Astrocyte (in vitro differentiated cells and primary cell): Measurements from ENCODE around the gene DDX46. TPM values are rescaled to one million over a fixed set of nuclear protein-coding genes. Genes with fewer than 3 reads are reported as not detected.
A peak's percentile ranks its signal among the peaks of the same experiment; 100 is the strongest.

ENCODE experiments used
- DNase-seq: peaks from one replicate; pipeline ENCODE4 v3.0.0-alpha.2; 2010; ENCODE audit warnings: low read depth
- FAIRE-seq: peaks from 2 replicates; lab custom pipeline; 2011; peaks lifted over from hg19 to GRCh38; lab: Jason Lieb, UNC
- H2AFZ ChIP-seq: 2 replicates; pipeline ENCODE4 v1.6.0; 2012; ENCODE audit warnings: low read depth, low read length, inconsistent platforms
- H3K27ac ChIP-seq: 2 replicates; pipeline ENCODE4 v1.5.1; 2011; ENCODE audit warnings: low read depth, low read length, inconsistent platforms
- H3K27me3 ChIP-seq: 2 replicates; pipeline ENCODE4 v1.6.0; 2011; ENCODE audit warnings: low read length, inconsistent platforms; ENCODE audit not compliant: insufficient read depth
- H3K36me3 ChIP-seq: 2 replicates; pipeline ENCODE4 v1.5.1; 2011; ENCODE audit warnings: low read length, inconsistent platforms; ENCODE audit not compliant: insufficient read depth
- H3K4me1 ChIP-seq: 2 replicates; pipeline ENCODE4 v1.5.1; 2011; ENCODE audit warnings: low read length, inconsistent platforms; ENCODE audit not compliant: insufficient read depth
- H3K4me2 ChIP-seq: 2 replicates; pipeline ENCODE4 v1.6.0; 2012; ENCODE audit warnings: low read length, inconsistent platforms
- H3K4me3 ChIP-seq: 2 replicates; pipeline ENCODE4 v1.5.1; 2011; ENCODE audit warnings: low read depth, mild to moderate bottlenecking, low read length, inconsistent platforms; ENCODE audit not compliant: insufficient read depth
- H3K79me2 ChIP-seq: 2 replicates; pipeline ENCODE4 v1.6.0; 2012; ENCODE audit warnings: mild to moderate bottlenecking, low read length, inconsistent platforms; ENCODE audit not compliant: insufficient read depth
- H3K9ac ChIP-seq: 2 replicates; pipeline ENCODE4 v1.6.0; 2012; ENCODE audit warnings: mild to moderate bottlenecking, low read length, inconsistent platforms
- H3K9me3 ChIP-seq: 2 replicates; pipeline ENCODE4 v1.5.1; 2012; ENCODE audit warnings: low read depth, mild to moderate bottlenecking, low read length, inconsistent platforms; ENCODE audit not compliant: insufficient read depth
- H4K20me1 ChIP-seq: 2 replicates; pipeline ENCODE4 v1.6.0; 2012; ENCODE audit warnings: low read length, inconsistent platforms; ENCODE audit not compliant: insufficient read depth
- H3K27ac Mint-ChIP-seq: one replicate; pipeline ENCODE4 v1.8.0; 2021; ENCODE audit warnings: mild to moderate bottlenecking, mixed read lengths; ENCODE audit not compliant: unreplicated experiment
- H3K27me3 Mint-ChIP-seq: one replicate; pipeline ENCODE4 v1.8.0; 2021; ENCODE audit warnings: low read depth, mixed read lengths; ENCODE audit not compliant: unreplicated experiment
- H3K36me3 Mint-ChIP-seq: one replicate; pipeline ENCODE4 v1.8.0; 2021; ENCODE audit warnings: low read depth, mixed read lengths; ENCODE audit not compliant: unreplicated experiment
- H3K4me1 Mint-ChIP-seq: one replicate; pipeline ENCODE4 v1.8.0; 2021; ENCODE audit warnings: low read depth, mixed read lengths; ENCODE audit not compliant: unreplicated experiment
- H3K4me3 Mint-ChIP-seq: one replicate; pipeline ENCODE4 v1.8.0; 2021; ENCODE audit warnings: mild to moderate bottlenecking, moderate library complexity, mixed read lengths; ENCODE audit not compliant: unreplicated experiment
- H3K9me3 Mint-ChIP-seq: one replicate; pipeline ENCODE4 v1.8.0; 2021; ENCODE audit warnings: mild to moderate bottlenecking, mixed read lengths; ENCODE audit not compliant: unreplicated experiment
- CTCF ChIP-seq: IDR thresholded peaks from 2 replicates; pipeline ENCODE4 v1.5.1; 2011; ENCODE audit warnings: low read depth, mild to moderate bottlenecking, inconsistent platforms, low read length, moderate library complexity; ENCODE audit not compliant: insufficient read depth
- EZH2 ChIP-seq: IDR thresholded peaks from 2 replicates; pipeline ENCODE4 v1.6.1; 2012; ENCODE audit warnings: mild to moderate bottlenecking, low read length, inconsistent platforms; ENCODE audit not compliant: insufficient read depth
- total RNA-seq: library from RNA; stranded (reverse); gene quantifications from 2 replicates; pipeline ENCODE4 v1.2.1, GENCODE V29; 2021

The DDX46 gene
- total RNA-seq, 1 donor from 2014 or later = 43.6 TPM

- FAIRE-seq = no peak
- H2AFZ ChIP-seq = no peak overlapping the region
Measured at GRCh38 chr5:134736173-134736812, 22.3 kb upstream of the DDX46 start.

GRCh38 chr5:134738133-134738962 lies 20.2 kb upstream of the DDX46 start, which contains the start of gene CAMLG:
Gene CAMLG (plus strand): TSS chr5:134738548. CDS start chr5:134738621, 73 bp downstream.
- Mint-ChIP-seq H3K9me3 (no peaks in the 10 kb centered on the region), H3K36me3 (peaks cover 4% of the 10 kb centered on the region), H3K27me3 (no peaks in the 10 kb centered on the region), H3K27ac (peak within 1 kb of the TSS; percentile 97), H3K4me1 (peaks cover 7% of the 10 kb centered on the region), H3K4me3 (peak within 1 kb of the TSS; percentile 99)
- Histone ChIP-seq H3K9me3 (no peaks in the 10 kb centered on the region), H4K20me1 (peaks cover 20% of the 10 kb centered on the region), H3K27me3 (no peaks in the 10 kb centered on the region), H3K4me1 (peaks cover 16% of the 10 kb centered on the region), H3K4me2 (peak within 1 kb of the TSS; percentile 100), H3K79me2 (peaks cover 47% of the 10 kb centered on the region), H3K27ac (peak within 1 kb of the TSS; percentile 80), H3K36me3 (peaks cover 10% of the 10 kb centered on the region), H3K4me3 (peak within 1 kb of the TSS; percentile 83), H3K9ac (peak within 1 kb of the TSS; percentile 95), H2AFZ (peak within 1 kb of the TSS; percentile 98)
- FAIRE-seq = no peak
- no peak for TF ChIP-seq EZH2
- peak; percentile 33 for TF ChIP-seq CTCF
- DNase-seq = peak; percentile 92

More at GRCh38 chr5:134736173-134736812, 22.3 kb upstream of the DDX46 start:
- no peak for DNase-seq
- Histone ChIP-seq H3K27me3 (no peaks in the 10 kb centered on the region), H3K9ac (no peak overlapping the region), H3K36me3 (peaks cover 3% of the 10 kb centered on the region), H3K4me2 (no peak overlapping the region), H3K4me1 (peaks cover 16% of the 10 kb centered on the region), H3K4me3 (no peak overlapping the region), H3K9me3 (no peaks in the 10 kb centered on the region), H3K27ac (no peak overlapping the region), H3K79me2 (peaks cover 29% of the 10 kb centered on the region), H4K20me1 (peaks cover 19% of the 10 kb centered on the region)
- Mint-ChIP-seq H3K36me3 (no peaks in the 10 kb centered on the region), H3K27ac (no peak overlapping the region), H3K9me3 (no peaks in the 10 kb centered on the region), H3K4me3 (no peak overlapping the region), H3K4me1 (peaks cover 7% of the 10 kb centered on the region), H3K27me3 (no peaks in the 10 kb centered on the region)
- TF ChIP-seq EZH2 = no peak
- TF ChIP-seq CTCF = no peak
